Ramos (cell line): ENCODE data around the gene SNX8.

ENCODE experiments used
- in situ Hi-C: fragments of 300-500 bp; cut with MboI; formaldehyde crosslinking; loops from one replicate; pipeline ENCODE4 v1.14.3; 2022; ENCODE audit warnings: low sequenced_read_pairs; ENCODE audit not compliant: unreplicated experiment

SNX8 gene

DNA sequence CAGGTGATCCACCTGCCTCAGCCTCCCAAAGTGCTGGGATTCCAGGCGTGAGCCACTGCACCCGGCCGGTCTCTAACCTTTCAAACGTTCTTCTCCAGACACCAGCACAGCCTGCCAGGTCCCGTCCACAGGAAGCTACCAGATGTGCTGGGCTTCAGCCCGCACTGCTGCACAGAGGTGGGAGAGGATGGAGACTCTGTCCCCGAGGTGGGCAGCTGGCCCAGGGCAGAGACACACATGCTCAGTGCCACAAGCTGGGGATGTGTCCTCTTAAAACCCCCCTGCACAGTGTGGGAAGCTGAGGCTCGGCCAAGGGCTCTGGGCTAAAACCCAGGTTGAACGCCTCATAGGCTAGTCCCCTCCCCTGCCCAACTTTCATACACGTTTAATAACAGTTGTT is 62.9 kb downstream of the SNX8 start:
- in situ Hi-C loops = no loop called here

DNA sequence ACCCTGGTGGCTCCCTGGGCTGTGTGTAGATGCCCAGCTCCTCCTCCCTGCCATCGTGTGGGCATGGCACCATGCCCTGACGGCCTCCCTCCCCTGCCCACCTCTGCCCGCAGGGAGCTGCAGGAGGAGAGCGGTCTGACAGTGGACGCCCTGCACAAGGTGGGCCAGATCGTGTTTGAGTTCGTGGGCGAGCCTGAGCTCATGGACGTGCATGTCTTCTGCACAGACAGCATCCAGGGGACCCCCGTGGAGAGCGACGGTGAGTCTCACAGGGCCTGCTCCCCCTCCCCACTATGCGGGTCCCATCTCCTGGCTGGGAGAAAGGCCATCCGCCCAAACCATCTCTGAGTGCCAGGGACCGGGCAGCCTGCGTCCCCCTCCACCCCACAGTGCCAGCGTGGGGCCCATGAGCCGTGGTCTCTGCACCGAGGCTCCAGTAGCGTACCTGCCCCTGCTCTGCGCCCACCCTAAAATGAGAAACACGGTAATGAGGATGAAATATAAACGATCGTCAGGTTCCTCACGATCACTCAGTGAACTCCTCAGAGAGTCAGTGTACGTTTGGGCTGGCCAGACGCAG is 64.4 kb downstream of the SNX8 start:
- in situ Hi-C loops = loop anchor here (5.0 kb wide), 1 partner anchor 97 kb away; no protein-coding TSS in a partner anchor

DNA sequence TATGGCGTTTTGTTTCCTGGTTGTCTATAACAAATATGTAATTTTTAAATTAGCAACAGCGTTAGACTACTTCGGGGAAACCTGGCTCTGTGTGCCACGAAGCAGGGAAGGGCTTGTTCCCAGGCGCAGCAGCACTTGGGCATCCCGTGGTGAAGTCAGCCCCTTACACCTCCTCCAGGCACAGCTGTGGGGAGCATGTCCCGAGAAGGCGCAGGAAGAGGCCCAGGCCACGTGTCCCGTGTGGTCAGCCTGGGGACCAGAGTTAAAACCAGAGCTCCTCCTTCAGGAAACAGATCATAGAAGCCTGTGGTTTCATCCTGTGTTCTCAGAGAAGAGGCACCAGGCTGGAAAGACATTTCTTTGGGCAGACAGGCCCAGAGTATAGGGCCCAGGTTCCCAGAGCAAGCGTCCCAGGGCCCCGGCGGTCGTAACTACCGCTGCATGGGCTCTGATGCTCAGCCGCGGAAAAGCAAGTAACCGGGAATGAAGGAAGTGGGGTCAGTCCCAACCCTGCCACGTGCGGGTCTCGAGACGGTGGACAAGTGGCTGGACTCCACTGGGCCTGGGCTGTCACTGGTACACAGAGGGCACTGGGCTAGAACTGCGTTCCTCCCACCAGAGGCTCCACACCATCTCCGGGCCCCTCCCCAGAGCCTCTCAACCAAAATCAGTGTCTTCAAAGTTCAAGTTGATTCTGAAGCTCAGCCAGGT is 65.1 kb downstream of the SNX8 start:
- in situ Hi-C loops = loop anchor here (5.0 kb wide), 1 partner anchor 98 kb away; no protein-coding TSS in a partner anchor

DNA sequence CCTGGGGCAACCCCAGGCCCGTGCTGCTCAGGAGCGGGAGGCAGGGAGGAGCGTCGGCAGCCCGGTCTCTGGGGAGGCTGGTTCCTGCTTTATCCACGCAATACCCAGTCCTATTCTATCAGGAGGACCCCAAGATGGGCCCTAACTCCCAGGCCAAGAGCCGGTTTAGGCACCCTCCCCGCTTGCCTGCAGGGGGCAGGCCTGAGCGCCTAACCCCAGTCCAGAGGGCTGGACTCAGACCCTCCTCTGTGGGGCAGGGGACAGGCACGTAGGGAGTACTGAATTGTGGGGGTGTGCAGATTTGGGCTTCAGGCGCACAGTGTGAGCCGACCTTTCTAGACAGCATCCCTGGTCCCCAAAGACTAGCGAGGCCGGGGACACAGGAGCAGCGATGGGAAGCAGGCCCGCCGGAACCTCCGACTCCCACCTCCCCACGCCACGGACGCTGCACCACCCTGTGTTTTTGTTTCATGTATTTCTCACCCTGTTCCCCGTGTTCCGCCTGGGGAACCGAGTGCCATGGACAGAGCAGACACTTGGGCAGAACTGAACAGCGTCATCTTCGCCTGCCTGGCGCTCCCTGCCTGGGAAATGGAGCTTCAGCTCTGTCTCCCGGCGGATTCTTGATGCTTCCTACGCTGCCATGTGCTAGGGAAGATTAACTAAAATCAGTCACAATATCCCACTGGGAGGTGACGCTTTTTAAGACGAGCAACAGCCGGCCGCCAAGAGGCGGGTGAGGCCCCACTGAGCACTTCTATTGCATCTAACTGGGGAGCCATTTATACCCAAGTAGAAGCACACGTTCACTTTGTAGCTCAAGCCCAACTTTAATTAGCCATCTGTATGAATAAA is 66.9 kb downstream of the SNX8 start:
- in situ Hi-C loops = loop anchor here (5.0 kb wide), 1 partner anchor 100 kb away; no protein-coding TSS in a partner anchor

DNA sequence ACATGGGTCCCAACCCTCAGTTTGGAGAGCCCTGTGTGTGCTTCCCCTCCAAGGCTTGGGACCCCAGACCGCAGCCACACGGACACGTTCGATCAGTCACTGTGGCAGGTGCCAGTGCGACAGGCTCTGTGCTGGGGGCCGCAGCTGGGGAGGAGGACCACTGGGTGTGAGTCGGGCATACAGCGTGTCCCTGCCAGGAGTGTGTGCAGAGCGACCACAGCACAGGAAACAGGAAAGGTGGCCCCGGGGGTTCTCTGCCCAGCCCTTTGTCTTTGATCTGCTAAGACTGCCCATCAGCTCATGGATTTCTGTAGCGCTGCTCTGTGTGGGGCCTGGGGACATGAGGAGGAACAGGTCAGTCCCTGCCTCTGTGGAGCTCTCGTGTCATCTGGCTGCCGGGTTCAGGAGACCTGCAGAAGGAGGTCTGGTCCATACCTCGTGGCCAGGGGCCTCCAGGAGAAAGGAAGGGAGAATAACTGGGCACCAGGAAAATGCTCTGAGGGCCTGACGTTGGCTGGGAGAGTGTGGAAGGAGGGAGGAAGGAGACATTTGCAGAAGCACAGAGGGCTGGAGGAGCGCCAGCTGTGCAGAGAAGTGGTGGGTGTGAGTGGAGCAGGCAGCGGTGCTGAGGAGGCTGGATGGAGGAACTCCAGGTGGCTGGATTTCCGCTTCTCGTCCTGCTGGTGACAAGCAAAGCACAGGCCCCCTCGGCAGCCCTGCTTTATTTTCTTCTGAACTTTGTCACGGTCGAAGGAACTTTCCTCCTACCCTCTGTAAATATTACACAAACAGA is 68.2 kb downstream of the SNX8 start:
- in situ Hi-C loops = loop anchor here (5.0 kb wide), 1 partner anchor 101 kb away; no protein-coding TSS in a partner anchor

DNA sequence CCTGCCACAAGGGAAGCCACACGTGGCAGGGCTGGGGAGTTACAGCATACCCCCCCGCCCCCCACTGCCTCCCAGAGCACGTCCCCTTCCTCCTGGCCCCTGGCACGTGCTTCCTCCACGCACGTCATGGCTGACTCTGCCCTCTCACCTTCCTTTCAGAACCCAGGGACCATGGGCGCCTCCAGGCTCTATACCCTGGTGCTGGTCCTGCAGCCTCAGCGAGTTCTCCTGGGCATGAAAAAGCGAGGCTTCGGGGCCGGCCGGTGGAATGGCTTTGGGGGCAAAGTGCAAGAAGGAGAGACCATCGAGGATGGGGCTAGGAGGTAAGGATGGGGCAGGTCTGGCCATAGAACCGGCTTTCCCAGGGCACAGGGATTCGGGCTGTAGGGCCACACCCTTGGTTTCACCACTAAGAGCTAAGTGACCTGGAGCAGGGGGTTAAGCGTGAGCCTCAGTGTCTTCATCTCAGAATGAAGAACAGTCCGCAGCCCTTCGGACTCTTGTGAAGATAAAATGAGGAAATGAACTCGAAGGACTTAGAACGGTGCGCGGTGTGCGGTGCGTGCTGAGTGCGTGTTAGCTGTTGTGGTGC is 69.7 kb downstream of the SNX8 start:
- in situ Hi-C loops = no loop called here

DNA sequence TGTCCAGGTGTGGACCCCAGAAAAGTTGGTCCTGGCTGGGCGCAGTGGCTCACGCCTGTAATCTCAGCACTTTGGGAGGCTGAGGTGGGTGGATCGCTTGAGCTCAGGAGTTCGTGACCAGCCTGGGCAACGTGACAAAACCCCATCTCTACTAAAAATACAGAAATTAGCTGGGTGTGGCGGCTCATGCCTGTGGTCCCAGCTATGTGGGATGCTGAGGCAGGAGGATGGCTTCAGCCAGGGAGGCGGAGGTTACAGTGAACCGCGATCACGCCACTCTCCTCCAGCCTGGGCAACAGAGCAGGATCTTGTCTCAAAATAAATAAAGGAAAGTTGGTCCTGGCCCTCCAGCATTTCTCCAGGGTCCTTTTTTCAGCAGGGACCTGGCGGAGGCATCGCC is 70.8 kb downstream of the SNX8 start:
- in situ Hi-C loops = no loop called here

DNA sequence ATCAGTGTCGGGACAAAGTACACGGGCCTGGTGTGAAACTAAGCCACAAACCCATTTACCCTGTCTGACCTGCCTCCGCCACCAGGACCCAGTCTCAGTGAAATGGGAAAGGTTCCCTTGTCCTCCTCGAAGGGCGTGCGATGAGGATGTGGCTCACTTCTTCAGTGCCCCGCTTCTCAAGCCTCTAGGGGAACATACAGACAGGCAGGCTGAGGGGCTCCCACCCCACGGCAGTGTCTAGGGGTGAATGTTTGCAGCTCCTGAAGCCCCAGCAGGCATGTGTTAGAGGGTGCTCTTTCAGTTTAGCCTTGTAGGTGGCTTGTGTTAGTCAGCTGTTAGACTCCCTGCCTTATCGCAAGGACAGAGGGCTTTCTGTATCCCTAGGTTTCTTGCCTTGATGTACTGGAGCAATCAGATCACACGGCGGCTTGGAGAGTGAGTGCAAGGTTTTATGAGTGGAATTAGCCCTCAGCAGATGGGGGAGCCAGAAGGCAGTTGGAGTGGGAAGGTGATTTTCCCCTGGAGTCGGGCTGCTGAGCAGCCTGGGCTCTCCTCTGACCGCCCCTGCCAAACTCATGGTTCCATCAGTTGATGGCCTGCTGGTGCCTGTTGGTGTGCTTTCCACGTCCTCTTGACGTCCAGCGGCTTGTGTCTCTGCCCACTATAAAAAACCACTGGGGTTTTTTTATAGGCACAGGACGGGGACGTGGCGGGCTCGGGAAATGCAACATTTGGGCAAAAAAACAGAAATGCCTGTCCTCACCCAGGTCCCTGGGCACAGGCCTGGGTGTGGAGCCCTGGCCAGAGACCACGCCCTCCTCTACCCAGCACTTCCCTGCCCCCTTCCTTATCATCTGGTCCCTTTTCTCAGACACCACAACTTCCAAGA is 71.5 kb downstream of the SNX8 start:
- in situ Hi-C loops = no loop called here

DNA sequence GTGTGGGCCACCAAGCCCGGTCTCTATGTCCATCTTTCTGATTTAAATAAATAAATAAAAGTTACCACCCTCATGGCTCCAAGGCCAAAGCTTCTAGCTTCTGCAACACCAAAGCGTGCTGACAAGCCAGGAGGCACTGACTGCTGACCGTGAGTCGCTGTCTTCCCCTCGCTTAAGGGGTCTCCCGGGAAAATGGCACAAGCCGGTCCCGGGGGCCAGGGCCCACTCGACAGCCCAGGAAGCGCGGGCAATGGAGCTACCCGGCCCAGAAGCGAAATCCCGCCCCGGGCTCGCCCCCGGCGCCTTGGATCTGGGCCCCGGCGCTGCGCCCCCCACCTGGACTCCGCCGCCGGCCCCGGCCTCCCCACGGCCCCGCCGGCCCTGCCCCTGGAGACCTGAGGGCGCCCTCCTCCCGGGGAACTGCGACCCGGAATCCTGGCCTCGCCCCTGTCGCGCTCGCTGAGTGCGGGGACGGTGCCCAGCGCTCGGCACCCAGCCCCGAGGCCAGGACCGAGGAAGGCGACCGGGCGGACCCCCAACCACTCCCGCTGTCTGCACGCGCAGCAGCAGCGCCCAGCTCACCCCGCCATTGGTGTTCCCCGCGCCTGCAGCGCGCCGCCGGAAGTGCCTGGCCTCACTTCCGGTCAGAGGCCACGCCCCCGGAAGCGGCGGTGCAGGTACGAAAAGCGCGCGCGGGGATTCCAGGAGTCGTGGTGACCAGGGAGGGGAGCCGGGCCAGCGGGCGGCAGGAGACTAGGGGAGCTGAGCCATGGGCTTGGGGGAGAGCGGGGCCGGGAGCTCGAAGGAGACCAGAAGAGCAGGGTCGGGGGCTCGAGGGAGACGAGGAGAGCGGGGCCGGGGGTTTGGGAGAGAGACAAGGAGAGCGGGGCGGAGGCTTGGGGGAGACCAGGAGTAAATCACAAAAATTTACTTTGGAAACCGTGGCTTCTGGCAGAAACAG is 72.4 kb downstream of the SNX8 start, which contains the start of the genes MRM2 and NUDT1:
Gene MRM2, minus strand, starts transcription at position 626 of the 961 bp plus-strand sequence. Its CDS starts 36 bp downstream, at position 590.
Gene NUDT1, plus strand, starts transcription at position 647 of the 961 bp plus-strand sequence. CDS start 2,349 bp downstream, outside the sequence.
- in situ Hi-C loops = no loop called here

DNA sequence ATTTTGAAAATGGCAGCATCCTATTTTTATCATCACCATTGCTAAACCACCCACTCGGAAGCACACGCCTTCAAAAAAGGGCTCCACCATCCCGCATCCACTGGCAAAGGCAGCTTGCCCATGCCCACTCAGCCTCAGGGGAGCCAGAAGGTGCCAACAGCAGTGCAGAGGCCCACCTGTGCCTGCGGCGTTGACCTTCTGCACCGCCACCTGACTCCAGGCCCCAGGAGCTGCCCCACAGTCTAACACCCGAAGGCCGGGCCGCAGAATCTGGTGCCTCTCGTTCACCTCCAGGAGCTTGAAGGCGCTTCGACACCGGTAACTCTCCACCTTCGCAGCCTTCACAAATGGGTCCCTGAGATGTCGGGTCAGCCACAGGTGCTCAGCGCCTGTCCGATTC is 75.0 kb downstream of the SNX8 start:
- in situ Hi-C loops = no loop called here

DNA sequence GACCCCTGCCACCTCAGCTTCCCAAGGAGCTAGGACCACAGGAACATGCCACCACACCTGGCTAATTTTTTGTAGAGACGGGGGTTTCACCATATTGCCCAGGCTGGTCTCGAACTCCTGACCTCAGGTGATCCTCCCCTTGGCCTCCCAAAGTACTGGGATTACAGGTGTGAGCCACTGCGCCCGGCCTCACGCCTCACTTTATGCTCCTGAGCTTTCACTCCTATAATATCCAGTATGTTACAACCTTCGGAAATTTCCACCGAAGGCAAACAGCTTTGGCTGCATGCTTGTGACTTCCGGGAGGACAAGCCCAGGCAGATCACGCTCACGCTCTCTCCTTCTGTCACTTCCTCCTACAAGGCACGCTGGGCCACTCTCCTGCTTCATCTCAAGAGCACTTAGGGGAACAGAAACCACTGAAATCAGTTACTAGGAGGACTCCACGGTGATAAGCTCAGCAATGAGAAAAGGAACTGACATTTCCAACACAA is 77.1 kb downstream of the SNX8 start:
- in situ Hi-C loops = no loop called here

DNA sequence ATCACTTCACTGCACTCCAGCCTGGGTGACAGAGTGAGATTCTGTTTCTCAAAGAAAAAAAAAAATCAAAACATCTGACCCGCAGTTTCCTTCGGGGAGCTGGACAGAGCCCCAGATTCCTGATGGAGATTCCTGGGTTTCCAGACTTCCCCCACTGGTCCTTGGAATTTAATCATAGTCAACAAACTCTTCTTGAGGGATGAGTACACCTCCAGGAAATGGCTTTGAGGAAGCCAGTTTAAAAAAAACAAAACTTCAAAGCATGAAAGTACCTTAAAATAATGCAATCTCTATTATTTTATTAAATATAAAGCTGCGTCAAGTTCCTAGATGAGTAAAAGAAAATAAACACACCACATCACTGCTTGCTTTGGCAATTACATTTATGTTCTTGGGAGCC is 80.3 kb downstream of the SNX8 start:
- in situ Hi-C loops = no loop called here

DNA sequence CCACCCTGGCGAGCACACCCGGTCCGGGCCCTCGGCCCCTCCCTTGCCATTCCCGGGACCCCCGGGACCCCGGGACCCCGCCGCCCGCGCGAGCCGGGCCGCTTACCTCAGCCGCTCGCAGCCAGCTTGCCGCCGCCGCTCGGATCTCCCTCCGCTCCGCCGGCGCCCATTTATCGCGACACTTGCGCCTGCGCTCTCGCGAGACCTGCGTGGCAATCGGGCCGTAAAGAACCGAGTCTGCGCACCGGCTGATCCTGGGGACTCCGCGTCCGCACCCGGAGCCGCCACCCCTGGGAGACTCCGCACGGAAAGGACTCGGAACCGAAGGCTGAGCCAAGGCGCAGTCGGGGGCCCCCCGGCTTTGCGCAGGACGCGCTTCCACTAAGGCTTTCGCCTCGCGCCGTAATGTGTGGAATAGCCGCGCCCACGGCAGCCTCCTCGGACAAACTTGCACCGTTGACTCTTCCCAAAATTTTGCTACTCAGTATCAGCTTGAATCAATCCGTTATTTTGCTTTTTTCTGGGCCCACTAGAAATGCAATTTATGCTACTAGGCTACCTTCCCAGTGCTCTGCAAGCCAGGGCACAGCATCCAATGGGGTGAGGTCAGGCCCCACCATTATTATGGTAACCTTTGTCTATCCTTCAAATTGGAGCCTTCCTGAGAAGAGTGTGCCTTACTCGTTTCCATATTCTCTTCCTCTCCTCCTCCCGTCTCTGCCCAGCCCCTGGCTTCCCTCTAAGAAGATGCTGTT is 81.3 kb downstream of the SNX8 start, which contains the start of gene MAD1L1:
Gene MAD1L1, minus strand, starts transcription at position 180 of the 755 bp plus-strand sequence. CDS start 2,812 bp downstream, outside the sequence.
- in situ Hi-C loops = no loop called here

DNA sequence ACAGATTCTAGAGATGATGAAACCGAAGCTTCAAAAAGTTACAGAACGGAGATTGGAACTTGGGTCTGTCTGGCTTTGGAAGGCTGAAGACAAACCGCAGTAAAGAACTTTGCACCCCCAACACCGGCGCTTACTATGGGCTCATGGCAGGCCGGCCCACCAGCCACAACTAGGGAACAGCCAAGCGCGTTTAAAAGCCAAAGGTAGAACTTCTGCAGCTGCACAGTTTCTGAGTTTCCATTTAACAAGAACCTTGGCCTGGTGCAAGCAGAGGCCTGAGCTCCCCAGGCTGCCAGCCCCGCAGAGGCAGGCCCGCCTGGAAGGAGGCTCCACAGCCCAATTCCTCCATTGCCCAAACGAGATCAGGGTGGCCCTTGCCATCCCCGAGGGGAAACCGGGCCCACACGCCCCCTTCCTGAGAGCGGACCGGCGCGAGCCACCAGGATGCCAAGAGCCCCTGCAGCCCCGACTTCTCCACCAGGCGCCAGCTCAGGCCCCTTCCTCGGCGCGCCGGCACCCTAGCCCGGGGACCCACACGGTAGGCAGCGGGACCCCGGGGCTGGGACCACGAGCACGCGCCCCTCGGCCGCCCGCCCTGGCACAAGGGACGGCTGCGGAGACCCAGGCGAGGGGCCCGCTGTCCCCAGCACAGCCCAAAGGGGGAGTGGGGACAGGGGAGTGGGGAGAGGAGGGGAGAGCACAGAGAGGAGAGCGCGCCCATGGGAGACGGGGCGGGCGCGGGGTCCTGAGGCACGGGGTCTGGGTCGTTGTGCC is 82.1 kb downstream of the SNX8 start:
- in situ Hi-C loops = no loop called here

DNA sequence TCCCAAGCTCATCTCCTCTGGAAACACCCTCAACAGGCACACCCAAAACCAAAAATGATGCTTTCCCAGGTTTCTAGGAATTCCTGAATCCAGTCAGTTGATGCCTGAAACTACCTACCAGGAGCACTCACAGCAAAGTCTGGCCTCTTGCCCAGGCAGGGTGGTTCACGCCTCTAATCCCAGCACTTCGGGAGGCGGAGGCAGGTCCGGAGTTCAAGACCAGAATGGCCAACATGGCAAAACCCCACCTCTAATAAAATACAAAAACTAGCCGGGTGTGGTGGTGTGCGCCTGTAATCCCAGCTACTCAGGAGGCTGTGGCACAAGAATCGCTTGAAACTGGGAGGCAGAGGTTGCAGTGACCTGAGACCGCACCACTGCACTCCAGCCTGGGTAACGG is 83.4 kb downstream of the SNX8 start:
- in situ Hi-C loops = no loop called here

DNA sequence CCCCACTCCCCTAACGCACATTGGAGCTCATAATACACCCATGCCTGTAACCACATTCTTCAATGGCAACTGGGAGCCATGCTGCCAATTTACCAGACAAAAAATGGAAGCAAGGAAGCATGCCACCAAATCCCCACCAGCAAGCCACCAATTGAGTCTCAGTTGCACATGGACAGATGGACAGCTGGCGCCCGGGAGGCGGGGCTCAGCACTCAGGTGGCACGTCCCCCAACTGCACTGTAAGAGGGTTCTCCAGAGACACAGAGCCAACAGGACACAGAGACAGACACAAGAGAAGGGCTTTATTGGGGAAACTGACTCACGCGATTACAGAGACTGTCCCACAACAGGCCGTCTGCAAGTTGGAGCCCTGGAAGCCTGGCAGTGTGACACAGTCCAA is 84.0 kb downstream of the SNX8 start:
- in situ Hi-C loops = no loop called here
